WTC11 (cell line): ENCODE measurements around the gene PPP6R3.

Source experiments
- CTCF ChIP-seq: fragments of 200-600 bp; IDR thresholded peaks from 2 replicates; pipeline ENCODE4 v1.8.0; 2022; ENCODE audit warnings: antibody characterized with exemption
- MAX ChIP-seq: sonication (generic); formaldehyde crosslinking; IDR thresholded peaks from 2 replicates; pipeline ENCODE4 v1.8.0; 2022; ENCODE audit warnings: mild to moderate bottlenecking, missing genetic modification reagents

GRCh38 chr11:68660066-68660810, 199.7 kb downstream of the PPP6R3 start:
- TF ChIP-seq CTCF, result no peak
- no peak for TF ChIP-seq MAX (CRISPR knock-in tag)
